Stomach smooth muscle (tissue), 2 donors: ENCODE results near the gene LRWD1.
"Not testable (repeated sequence)": the region's sequence is repeated elsewhere in the genome, so short reads cannot be mapped to it uniquely, and the experiment has no call there.

ENCODE experiments used
- H3K27ac ChIP-seq: one replicate; pipeline ENCODE4 v1.7.0; 2013; ENCODE audit warnings: mild to moderate bottlenecking, low read length, inconsistent platforms
- H3K27me3 ChIP-seq, 2 donors: one replicate each; pipeline ENCODE4 v1.7.0; 2013; ENCODE audit warnings: low read length in 2 of 2; ENCODE audit not compliant: insufficient read depth in 2 of 2, control insufficient read depth in 1 of 2
- H3K36me3 ChIP-seq, 2 donors: one replicate each; pipeline ENCODE4 v1.7.0; 2013; ENCODE audit warnings: low read length in 2 of 2; ENCODE audit not compliant: control insufficient read depth in 2 of 2, insufficient read depth in 2 of 2
- H3K4me1 ChIP-seq: one replicate; pipeline ENCODE4 v1.7.0; 2013; ENCODE audit warnings: low read length; ENCODE audit not compliant: control insufficient read depth, insufficient read depth
- H3K4me3 ChIP-seq, 2 donors: one replicate each; pipeline ENCODE4 v1.7.0; 2013; ENCODE audit warnings: low read length in 2 of 2
- H3K9ac ChIP-seq, 2 donors: one replicate each; pipeline ENCODE4 v1.7.0; 2013; ENCODE audit warnings: low read length in 2 of 2, mild to moderate bottlenecking in 1 of 2
- H3K9me3 ChIP-seq, 2 donors: one replicate each; pipeline ENCODE4 v1.7.0; 2013; ENCODE audit warnings: low read length in 2 of 2; ENCODE audit not compliant: control insufficient read depth in 2 of 2
- donor health status: healthy.
- donor health status: Pancreatic carcinoma.

Gene LRWD1

GRCh38 chr7:102505298-102506185 is 40.8 kb downstream of the LRWD1 start:
- H3K4me1 ChIP-seq, H3K9me3 ChIP-seq, H3K27ac ChIP-seq, H3K27me3 ChIP-seq, H3K4me3 ChIP-seq, H3K9ac ChIP-seq, H3K36me3 ChIP-seq: not testable (repeated sequence)

GRCh38 chr7:102507410-102508088 is 42.8 kb downstream of the LRWD1 start:
- H3K27me3 ChIP-seq, H3K4me1 ChIP-seq, H3K9ac ChIP-seq, H3K4me3 ChIP-seq, H3K9me3 ChIP-seq, H3K36me3 ChIP-seq, H3K27ac ChIP-seq: not testable (repeated sequence)

GRCh38 chr7:102510575-102510974 is 45.8 kb downstream of the LRWD1 start:
- H3K36me3 ChIP-seq, H3K27ac ChIP-seq, H3K9me3 ChIP-seq, H3K27me3 ChIP-seq, H3K9ac ChIP-seq, H3K4me1 ChIP-seq, H3K4me3 ChIP-seq: not testable (repeated sequence)

- H3K27me3 ChIP-seq, H3K36me3 ChIP-seq, H3K4me3 ChIP-seq, H3K4me1 ChIP-seq, H3K9ac ChIP-seq, H3K9me3 ChIP-seq: not testable (repeated sequence)
- H3K27ac ChIP-seq = peak overlapping the region; percentile 70
These were observed 47.2 kb downstream of the LRWD1 start for GRCh38 chr7:102511860-102512522.

GRCh38 chr7:102512642-102513221 is 47.9 kb downstream of the LRWD1 start:
- not testable (repeated sequence) for H3K9me3 ChIP-seq, H3K4me1 ChIP-seq, H3K36me3 ChIP-seq, H3K27me3 ChIP-seq, H3K9ac ChIP-seq
- Histone ChIP-seq H3K4me3 (peak overlapping the region in 1 of 2 donors; percentile 44), H3K27ac (peak overlapping the region; percentile 70)

- not testable (repeated sequence) for H3K27me3 ChIP-seq, H3K27ac ChIP-seq, H3K9ac ChIP-seq
These were observed 50.3 kb downstream of the LRWD1 start for GRCh38 chr7:102514881-102515721.

GRCh38 chr7:102515889-102516288 is 51.1 kb downstream of the LRWD1 start:
- H3K36me3 ChIP-seq, H3K4me1 ChIP-seq, H3K9ac ChIP-seq, H3K27ac ChIP-seq, H3K27me3 ChIP-seq, H3K4me3 ChIP-seq, H3K9me3 ChIP-seq: not testable (repeated sequence)

More at GRCh38 chr7:102514881-102515721, 50.3 kb downstream of the LRWD1 start:
- not testable (repeated sequence) for H3K9me3 ChIP-seq, H3K4me3 ChIP-seq, H3K36me3 ChIP-seq, H3K4me1 ChIP-seq

GRCh38 chr7:102516951-102517350 is 52.2 kb downstream of the LRWD1 start:
- H3K4me3 ChIP-seq, H3K27ac ChIP-seq, H3K4me1 ChIP-seq, H3K9ac ChIP-seq, H3K36me3 ChIP-seq, H3K27me3 ChIP-seq, H3K9me3 ChIP-seq: not testable (repeated sequence)

GRCh38 chr7:102517550-102518147 is 52.9 kb downstream of the LRWD1 start, which contains the start of gene RASA4B:
TSS of gene RASA4B (minus strand) at chr7:102517777. CDS start at chr7:102517710, 67 bp downstream.
- H3K9ac ChIP-seq, H3K4me1 ChIP-seq, H3K27me3 ChIP-seq, H3K36me3 ChIP-seq, H3K9me3 ChIP-seq, H3K27ac ChIP-seq: not testable (repeated sequence)
- H3K4me3 ChIP-seq = peak within 1 kb of the TSS in 1 of 2 donors; percentile 22

GRCh38 chr7:102520797-102521196 is 56.0 kb downstream of the LRWD1 start:
- H3K9ac ChIP-seq, H3K9me3 ChIP-seq, H3K36me3 ChIP-seq, H3K27me3 ChIP-seq, H3K4me1 ChIP-seq, H3K4me3 ChIP-seq, H3K27ac ChIP-seq: not testable (repeated sequence)
